B cell (primary cell): ENCODE data around the gene VSTM2B. TPM values are rescaled to one million over a fixed set of nuclear protein-coding genes. Genes with fewer than 3 reads are reported as not detected.

Source experiments
- ATAC-seq: fragments of 200-7000 bp; cut with Tn5 transposase; one replicate; pipeline ENCODE4 v1.10.0; 2021; ENCODE audit warnings: low read depth, mild to moderate bottlenecking, moderate number of reproducible peaks, moderate library complexity
- CTCF ChIA-PET: fragments of 350-600 bp; sonication (Branson Sonifier 250); formaldehyde crosslinking; loops from one replicate; lab custom pipeline; 2021; ENCODE audit warnings: antibody characterized with exemption, inconsistent platforms; lab: Charles Lee
- POLR2A ChIA-PET: fragments of 350-600 bp; sonication (Branson Sonifier 250); formaldehyde crosslinking; loops from one replicate; lab custom pipeline; 2021; ENCODE audit warnings: antibody characterized with exemption; lab: Charles Lee
- DNase-seq: peaks from one replicate; pipeline ENCODE4 v3.0.0; 2013
- H2AFZ ChIP-seq: 2 replicates; pipeline ENCODE4 v1.6.1; 2012; ENCODE audit warnings: mild to moderate bottlenecking, low read depth, low read length; ENCODE audit not compliant: insufficient read depth, poor library complexity, severe bottlenecking
- H3K27ac ChIP-seq, 2 donors: 1 replicate in 1 of 2; 2 replicates in 1 of 2; pipeline ENCODE4 v1.5.1; 2012 to 2013; ENCODE audit warnings: low read length in 2 of 2, mild to moderate bottlenecking in 2 of 2, moderate library complexity in 1 of 2
- H3K27me3 ChIP-seq, 4 experiments: fragments of 200-600 bp in 1 of 4; sonication (generic) in 1 of 4; replicated peaks in 1 of 4; 1 replicate in 2 of 4; 2 replicates in 2 of 4; pipeline versions ENCODE4 v1.6.1 to v1.7.0; 2013 to 2016; ENCODE audit warnings: low read length in 3 of 4, mild to moderate bottlenecking in 2 of 4, mixed read lengths in 1 of 4, moderate library complexity in 1 of 4; ENCODE audit not compliant: insufficient read depth in 4 of 4, control insufficient read depth in 3 of 4; ENCODE audit errors: control extremely low read depth in 1 of 4
- H3K36me3 ChIP-seq, 2 experiments: replicated peaks in 1 of 2; 1 replicate in 1 of 2; 2 replicates in 1 of 2; pipeline versions ENCODE4 v1.6.1 to v1.7.1; 2013; ENCODE audit warnings: low read length in 1 of 2; ENCODE audit not compliant: insufficient read depth in 2 of 2, control insufficient read depth in 1 of 2; ENCODE audit errors: control extremely low read depth in 1 of 2, extremely low read depth in 1 of 2
- H3K4me1 ChIP-seq, 2 donors: fragments of 200-600 bp in 1 of 2; sonication (generic) in 1 of 2; 1 replicate in 1 of 2; 2 replicates in 1 of 2; pipeline versions ENCODE4 v1.5.1 to v1.6.1; 2013 to 2017; ENCODE audit warnings: low read length in 2 of 2; ENCODE audit not compliant: control insufficient read depth in 2 of 2, insufficient read depth in 2 of 2
- H3K4me2 ChIP-seq: replicated peaks from 2 replicates; pipeline ENCODE3; 2012; ENCODE audit warnings: mild to moderate bottlenecking, low read depth, low read length; ENCODE audit not compliant: poor library complexity, severe bottlenecking
- H3K4me3 ChIP-seq, 5 experiments: fragments of 200-600 bp in 1 of 5; sonication (generic) in 1 of 5; 1 replicate in 3 of 5; 2 replicates in 2 of 5; pipeline versions ENCODE4 v1.5.1 to v1.7.0; 2011 to 2016; ENCODE audit warnings: low read length in 4 of 5, mild to moderate bottlenecking in 4 of 5, low read depth in 2 of 5, control low read depth in 1 of 5, moderate library complexity in 1 of 5; ENCODE audit not compliant: insufficient read depth in 1 of 5; ENCODE audit errors: control extremely low read depth in 1 of 5, extremely low read depth in 1 of 5
- H3K79me2 ChIP-seq: fragments of 200-600 bp; sonication (generic); one replicate; pipeline ENCODE4 v1.6.0; 2016; ENCODE audit warnings: low read length; ENCODE audit not compliant: control insufficient read depth, insufficient read depth
- H3K9ac ChIP-seq: fragments of 200-600 bp; sonication (generic); 2 replicates; pipeline ENCODE4 v1.6.1; 2017; ENCODE audit warnings: mild to moderate bottlenecking, low read length, moderate library complexity
- H3K9me3 ChIP-seq, 3 donors: one replicate each; pipeline versions ENCODE4 v1.6.1 to v1.7.1; 2013; ENCODE audit warnings: low read length in 2 of 3; ENCODE audit not compliant: control insufficient read depth in 2 of 3, insufficient read depth in 1 of 3; ENCODE audit errors: control extremely low read depth in 1 of 3
- H4K20me1 ChIP-seq: 2 replicates; pipeline ENCODE4 v1.6.0; 2012; ENCODE audit warnings: mild to moderate bottlenecking, low read length; ENCODE audit not compliant: insufficient read depth, control insufficient read depth, poor library complexity, severe bottlenecking
- H3K27ac Mint-ChIP-seq: one replicate; pipeline ENCODE4 v1.8.0; 2021; ENCODE audit warnings: mixed read lengths
- H3K27me3 Mint-ChIP-seq: one replicate; pipeline ENCODE4 v1.8.0; 2021; ENCODE audit warnings: mixed read lengths
- H3K4me1 Mint-ChIP-seq: one replicate; pipeline ENCODE4 v1.8.0; 2021; ENCODE audit warnings: mixed read lengths
- H3K4me3 Mint-ChIP-seq: one replicate; pipeline ENCODE4 v1.8.0; 2021; ENCODE audit warnings: mixed read lengths
- H3K9me3 Mint-ChIP-seq: one replicate; pipeline ENCODE4 v1.8.0; 2022; ENCODE audit warnings: mixed read lengths; ENCODE audit not compliant: insufficient read depth
- CTCF ChIP-seq: fragments of 200-600 bp; IDR thresholded peaks from one replicate; pipeline ENCODE4 v1.8.0; 2022; ENCODE audit warnings: antibody characterized with exemption, mild to moderate bottlenecking
- EZH2 ChIP-seq: IDR thresholded peaks from 2 replicates; pipeline ENCODE4 v1.6.1; 2012; ENCODE audit warnings: borderline replicate concordance, low read depth, mild to moderate bottlenecking, moderate library complexity, low read length; ENCODE audit not compliant: insufficient read depth, poor library complexity, severe bottlenecking
- WGBS: methylation state at CpG from one replicate; pipeline ENCODE4 v1.1.5; 2013; ENCODE audit warnings: missing lambda C conversion rate; ENCODE audit not compliant: insufficient coverage; 5-methylcytosine and 5-hydroxymethylcytosine counted together
- intact Hi-C: fragments of 100-400 bp; cut with micrococcal nuclease; formaldehyde crosslinking; loops from one replicate; pipeline ENCODE4 v1.10.0; 2022
- polyA plus RNA-seq: library from polyadenylated mRNA; depleted of rRNA; stranded (reverse); fragments of >200 nt; gene quantifications from 2 replicates; pipeline ENCODE4 v1.2.3, GENCODE V29; 2012
- total RNA-seq, 2 donors: library from RNA; stranded (reverse); fragments of 120-200 nt in 1 of 2; gene quantifications; 1 replicate in 1 of 2; 2 replicates in 1 of 2; pipeline versions ENCODE4 v1.2.3 to v1.2.4, GENCODE V29; 2013 to 2022

Gene VSTM2B
- total and polyA plus RNA-seq, 2 donors (not counting 1 experiment from before 2014, with no cell fraction given), result not detected

- no peak overlapping the region for H3K27ac ChIP-seq
- Mint-ChIP-seq H3K9me3 (peaks cover 2% of the 10 kb centered on the region), H3K27me3 (peaks cover 16% of the 10 kb centered on the region), H3K4me3 (no peak overlapping the region), H3K4me1 (no peaks in the 10 kb centered on the region), H3K27ac (no peak overlapping the region)
- no peak for TF ChIP-seq CTCF
- TF ChIP-seq EZH2, result no peak
- no peak overlapping the region for H2AFZ ChIP-seq
- no peaks in the 10 kb centered on the region for H3K79me2 ChIP-seq
- no peak overlapping the region for H3K4me2 ChIP-seq
- no peak overlapping the region for H3K9ac ChIP-seq
- ATAC-seq (no peak), DNase-seq (no peak)
- no peaks in the 10 kb centered on the region for H3K4me1 ChIP-seq
- WGBS, result 63% methylated on average over 1 of the region's 7 CpGs
- intact Hi-C loops, result no loop called here
- peaks cover 0 to 30% (median 0%) of the 10 kb centered on the region in 3 donors for H3K9me3 ChIP-seq
- ChIA-PET CTCF (interaction anchor here (1.0 kb wide), 1 partner anchor 239 kb away, joined by 3 read pairs; no protein-coding TSS in a partner anchor), POLR2A (no interaction called here)
- no peaks in the 10 kb centered on the region for H4K20me1 ChIP-seq
- no peaks in the 10 kb centered on the region for H3K36me3 ChIP-seq
- H3K27me3 ChIP-seq, result no peaks in the 10 kb centered on the region
- H3K4me3 ChIP-seq, result no peak overlapping the region
These were observed 33.7 kb upstream of the VSTM2B start for GRCh38 chr19:29491995-29492577.

- ATAC-seq, result no peak
- H3K27ac Mint-ChIP-seq, result no peak overlapping the region
- Histone ChIP-seq H2AFZ (no peak overlapping the region), H3K4me1 (no peaks in the 10 kb centered on the region), H4K20me1 (no peaks in the 10 kb centered on the region), H3K4me3 (no peak overlapping the region), H3K36me3 (no peaks in the 10 kb centered on the region), H3K4me2 (no peak overlapping the region), H3K27ac (no peak overlapping the region), H3K9me3 (peaks cover 0 to 33% (median 0%) of the 10 kb centered on the region in 3 donors), H3K9ac (no peak overlapping the region), H3K27me3 (no peaks in the 10 kb centered on the region), H3K79me2 (no peaks in the 10 kb centered on the region)
- TF ChIP-seq CTCF (no peak), EZH2 (no peak)
- peaks cover 2% of the 10 kb centered on the region for H3K9me3 Mint-ChIP-seq
- DNase-seq, result no peak
- POLR2A ChIA-PET, result no interaction called here
- H3K4me3 Mint-ChIP-seq, result no peak overlapping the region
- WGBS, result 9% methylated on average over 6 of the region's 7 CpGs
- peaks cover 16% of the 10 kb centered on the region for H3K27me3 Mint-ChIP-seq
- CTCF ChIA-PET, result no interaction called here
- intact Hi-C loops, result no loop called here
- H3K4me1 Mint-ChIP-seq, result no peaks in the 10 kb centered on the region
These were observed 33.0 kb upstream of the VSTM2B start for GRCh38 chr19:29492769-29493168.
